Stimulated activated CD4-positive, alpha-beta T cell treated with anti-CD3 and anti-CD28 coated beads, TNF-alpha, amount 100 ng/mL, for 4 hours (primary cell): ENCODE measurements around the gene ZNF699.
"Not testable (repeated sequence)": the region's sequence is repeated elsewhere in the genome, so short reads cannot be mapped to it uniquely, and the experiment has no call there.

Source experiments
- DNase-seq, 3 experiments: peaks; one replicate each; pipeline ENCODE4 v3.0.0-alpha.2; 2020; ENCODE audit warnings: low read depth in 3 of 3

The ZNF699 gene

DNA sequence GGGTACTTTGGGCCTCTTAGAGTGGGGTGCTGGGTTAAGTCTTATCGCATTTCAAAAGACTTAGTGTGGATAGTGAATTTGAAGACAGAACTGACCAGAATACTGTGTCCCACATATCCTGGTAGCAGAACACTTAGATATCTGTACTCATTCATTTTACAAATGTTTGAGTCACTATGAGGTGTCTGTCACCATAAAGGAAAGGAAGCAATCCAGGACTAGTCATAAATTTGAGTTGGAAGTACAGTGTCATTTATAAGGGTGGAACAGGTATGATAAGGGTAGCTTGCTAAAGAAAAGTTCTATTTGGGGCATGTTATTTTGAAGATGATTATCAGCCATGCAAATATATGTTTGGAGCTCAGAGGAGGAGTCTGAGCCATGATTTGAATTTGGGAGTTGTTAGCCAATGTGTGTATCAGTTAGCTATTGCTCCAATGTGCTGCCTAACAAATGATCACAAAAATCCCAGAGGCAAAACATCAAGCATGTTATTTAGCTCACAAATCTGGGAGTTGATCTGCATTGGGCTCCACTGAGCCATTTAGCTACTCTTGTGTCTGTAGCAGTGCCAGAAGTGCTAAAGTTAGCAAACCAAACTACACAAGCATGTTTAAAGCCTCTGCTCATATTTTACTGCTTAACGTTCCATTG lies 20.3 kb downstream of the ZNF699 start:
- no peak for DNase-seq

DNA sequence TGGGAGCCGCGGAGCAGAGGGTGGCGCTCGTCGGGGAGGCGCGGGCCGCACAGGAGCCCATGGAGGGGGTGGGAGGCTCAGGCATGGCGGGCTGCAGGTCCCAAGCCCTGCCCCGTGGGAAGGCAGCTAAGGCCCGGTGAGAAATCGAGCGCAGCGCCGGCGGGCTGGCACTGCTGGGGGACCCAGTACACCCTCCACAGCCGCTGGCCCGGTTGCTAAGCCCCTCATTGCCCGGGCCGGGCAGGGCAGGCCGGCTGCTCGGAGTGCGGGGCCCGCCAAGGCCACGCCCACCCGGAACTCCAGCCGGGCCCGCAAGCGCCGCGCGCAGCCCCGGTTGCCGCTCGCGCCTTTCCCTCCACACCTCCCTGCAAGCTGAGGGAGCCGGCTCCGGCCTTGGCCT lies 26.2 kb downstream of the ZNF699 start:
- not testable (repeated sequence) for DNase-seq

- no peak for DNase-seq
Measured at GRCh38 chr19:9251236-9251635, 58.4 kb downstream of the ZNF699 start.

DNA sequence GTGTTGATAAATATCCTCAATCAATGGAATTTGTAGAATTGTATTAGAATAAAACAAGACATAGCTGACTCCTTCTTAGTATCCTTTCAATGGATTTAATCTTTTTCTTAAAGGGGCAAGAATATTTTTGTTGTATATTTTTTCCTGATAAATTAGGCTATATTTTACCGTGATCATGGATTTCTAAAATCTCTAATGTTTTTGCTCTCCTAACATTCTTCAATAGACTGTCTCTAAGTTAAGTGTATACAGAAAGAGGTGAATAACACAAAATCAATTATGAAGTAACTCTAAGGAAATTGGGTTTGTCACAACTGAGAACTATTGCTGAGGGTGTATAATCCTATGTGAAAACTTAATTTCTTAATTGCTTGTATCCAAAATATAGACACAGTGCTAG lies 59.0 kb downstream of the ZNF699 start, which contains the start of gene OR7E24:
Gene OR7E24 (plus strand): TSS at position 301 of the 400 bp plus-strand sequence. CDS start 114 bp downstream, outside the sequence.
- no peak for DNase-seq
